Hypothalamus (tissue), 51 donors: Measurements from ENCODE around the gene SCN2A.
A peak's percentile ranks its signal among the peaks of the same experiment; 100 is the strongest.

ENCODE experiments used
- DNase-seq, 51 donors: peaks; one replicate each; lab custom pipeline; 2025; lab: John Stamatoyannopoulos, UW

The SCN2A gene

DNA sequence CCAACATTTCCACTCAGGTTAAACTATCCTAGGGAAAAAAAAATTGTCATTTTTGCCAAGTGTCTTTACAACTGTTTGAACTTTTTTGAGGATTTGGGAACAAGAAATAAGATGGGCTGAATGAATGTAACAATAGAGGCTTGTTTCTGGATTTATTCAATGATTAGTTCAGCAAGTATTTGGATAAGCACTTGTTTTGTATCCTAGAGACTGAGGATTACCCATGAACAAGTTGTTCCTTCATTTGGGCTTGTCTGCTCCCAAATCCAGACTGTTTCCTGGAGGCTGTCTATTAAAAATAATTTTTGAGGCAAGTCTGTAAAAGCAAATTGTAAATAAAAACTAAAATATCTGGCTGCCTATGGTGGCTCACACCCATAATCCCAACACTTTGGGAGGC, 168.3 kb downstream of the SCN2A start:
- no peak for DNase-seq

GRCh38 chr2:165408186-165408585, 169.0 kb downstream of the SCN2A start:
- no peak for DNase-seq

DNA sequence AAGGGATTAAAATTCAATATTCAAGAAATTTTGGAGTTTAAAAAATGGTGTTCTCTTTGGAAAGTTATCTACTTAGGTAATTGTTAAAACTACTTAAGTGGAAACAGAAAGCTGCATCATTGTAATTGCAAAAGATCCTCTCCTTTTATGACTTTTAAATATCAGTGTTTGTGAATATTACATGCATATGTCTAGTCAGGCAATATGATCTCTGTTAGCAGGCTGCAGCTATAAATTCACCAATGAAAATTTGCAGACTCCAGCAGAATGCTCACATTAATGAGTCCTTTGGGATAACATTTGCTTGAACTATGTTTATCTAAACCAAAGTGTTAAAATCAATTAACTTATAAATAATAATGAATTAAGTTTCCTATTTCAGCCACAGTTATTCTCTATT, 171.1 kb downstream of the SCN2A start:
- DNase-seq = no peak

- no peak for DNase-seq
Measured at GRCh38 chr2:165414187-165414586, 175.0 kb downstream of the SCN2A start.

DNA sequence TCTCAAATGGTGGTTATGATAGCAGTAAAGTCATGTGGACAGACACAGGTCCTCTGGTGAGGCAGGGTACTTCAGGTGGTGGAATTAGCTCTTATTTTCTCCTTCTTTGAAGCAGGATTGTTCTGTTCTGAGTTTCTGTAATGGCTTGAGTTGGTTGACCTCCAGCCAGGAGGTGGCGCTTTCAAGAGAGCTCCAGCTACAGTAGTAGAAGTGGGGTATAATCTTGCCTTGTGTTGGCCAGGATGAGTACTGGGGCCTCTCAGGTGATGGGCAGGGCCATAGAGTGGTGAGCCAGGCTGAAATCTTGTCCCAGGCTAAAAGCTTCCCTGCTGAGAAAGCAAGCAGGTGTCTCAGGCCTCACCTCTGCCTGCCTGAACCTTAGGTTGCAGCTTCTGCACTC, 177.8 kb downstream of the SCN2A start:
- no peak for DNase-seq

GRCh38 chr2:165420231-165420630, 181.0 kb downstream of the SCN2A start:
- no peak for DNase-seq

- no peak for DNase-seq
Measured at GRCh38 chr2:165423081-165423480, 183.9 kb downstream of the SCN2A start.

GRCh38 chr2:165425556-165425955, 186.3 kb downstream of the SCN2A start:
- DNase-seq = no peak

DNA sequence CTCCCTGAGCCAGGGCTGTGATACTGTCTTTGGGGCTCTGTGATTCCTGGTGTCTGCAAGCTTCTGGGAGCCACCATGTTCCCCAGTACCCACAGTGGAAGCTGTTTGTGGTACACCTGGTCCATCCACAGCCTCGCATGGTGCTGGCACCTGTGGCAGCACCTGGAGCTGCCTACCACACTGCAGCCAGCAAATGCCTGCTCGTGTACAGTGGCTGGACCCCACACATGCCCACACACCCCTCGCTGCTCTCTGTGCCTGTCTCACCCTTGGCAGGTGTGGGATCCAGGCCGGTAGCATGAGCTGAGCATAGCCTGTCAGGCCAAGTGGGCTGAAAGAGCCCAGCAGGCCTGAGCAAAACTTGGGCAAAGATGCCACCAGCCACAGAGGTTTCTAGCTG, 188.5 kb downstream of the SCN2A start:
- no peak for DNase-seq

DNA sequence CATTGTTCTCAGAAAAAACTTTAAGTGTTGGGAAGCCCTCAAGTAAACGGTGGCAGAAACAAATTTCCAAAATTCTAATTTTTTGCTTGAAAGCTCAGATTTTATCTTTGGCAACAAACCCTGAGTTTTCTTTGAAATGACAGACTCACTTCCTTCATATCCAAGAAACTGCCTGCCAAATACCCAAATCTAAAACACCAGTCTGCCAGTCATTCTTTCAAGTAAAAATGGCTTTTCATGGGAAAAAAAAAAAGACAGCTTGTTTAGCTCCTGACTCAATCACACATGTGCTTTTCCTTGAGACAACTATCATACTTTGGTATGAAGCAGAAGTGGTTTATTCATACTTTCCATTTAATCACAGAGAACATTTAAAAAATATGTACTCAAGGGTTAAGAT, 189.7 kb downstream of the SCN2A start:
- DNase-seq = no peak

DNA sequence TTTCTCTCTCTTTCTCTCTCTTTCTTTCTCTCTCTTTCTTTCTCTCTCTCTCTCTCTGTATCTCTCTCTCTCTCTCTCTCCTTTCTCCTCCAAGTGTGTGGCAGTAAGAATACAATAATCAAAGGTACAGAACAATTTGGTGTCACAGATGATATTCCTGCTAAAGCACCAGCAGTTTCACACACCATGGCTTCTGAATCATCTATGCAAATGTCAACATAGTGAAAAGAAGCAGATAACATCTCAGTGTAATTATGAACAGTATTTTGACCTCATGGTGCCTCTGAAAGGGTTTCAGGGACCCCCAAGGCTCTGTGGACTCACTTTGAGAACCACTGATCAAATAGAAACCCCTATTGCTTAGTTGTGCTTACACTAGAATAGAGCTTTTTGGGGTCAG, 191.8 kb downstream of the SCN2A start:
- DNase-seq = no peak

DNA sequence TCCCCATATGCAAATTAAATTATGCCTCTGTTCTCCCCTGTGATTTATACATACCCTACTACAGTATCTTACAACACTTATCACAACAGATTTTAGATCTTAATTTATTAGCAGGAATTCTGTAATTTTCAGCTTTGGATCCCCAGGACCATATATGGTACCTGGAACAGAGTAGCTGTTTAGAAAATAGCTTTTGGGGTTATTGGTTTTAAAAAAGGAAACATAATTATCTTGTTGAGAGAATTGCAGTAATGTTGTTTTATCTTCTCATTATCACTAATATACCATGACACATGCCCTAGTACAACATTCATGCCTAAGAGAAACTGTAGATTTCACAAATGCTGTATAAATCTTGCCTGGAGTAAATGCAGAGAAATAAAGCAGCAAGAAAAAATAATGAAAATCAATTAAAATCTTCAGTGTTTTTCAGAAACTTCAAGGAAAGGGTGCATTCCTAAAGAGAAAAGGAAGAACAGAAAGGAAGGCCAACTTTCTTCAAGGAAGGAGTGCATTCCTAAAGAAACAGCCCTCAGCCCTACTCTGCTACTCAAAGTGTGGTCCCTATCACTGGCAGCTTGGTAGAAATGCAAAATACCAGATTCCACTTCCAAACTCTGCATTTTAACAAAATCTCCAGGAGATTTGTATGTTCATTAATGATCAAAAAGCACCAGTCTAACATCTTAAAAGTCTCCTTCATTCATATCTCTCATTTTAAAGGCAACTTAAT, 193.2 kb downstream of the SCN2A start:
- no peak for DNase-seq

DNA sequence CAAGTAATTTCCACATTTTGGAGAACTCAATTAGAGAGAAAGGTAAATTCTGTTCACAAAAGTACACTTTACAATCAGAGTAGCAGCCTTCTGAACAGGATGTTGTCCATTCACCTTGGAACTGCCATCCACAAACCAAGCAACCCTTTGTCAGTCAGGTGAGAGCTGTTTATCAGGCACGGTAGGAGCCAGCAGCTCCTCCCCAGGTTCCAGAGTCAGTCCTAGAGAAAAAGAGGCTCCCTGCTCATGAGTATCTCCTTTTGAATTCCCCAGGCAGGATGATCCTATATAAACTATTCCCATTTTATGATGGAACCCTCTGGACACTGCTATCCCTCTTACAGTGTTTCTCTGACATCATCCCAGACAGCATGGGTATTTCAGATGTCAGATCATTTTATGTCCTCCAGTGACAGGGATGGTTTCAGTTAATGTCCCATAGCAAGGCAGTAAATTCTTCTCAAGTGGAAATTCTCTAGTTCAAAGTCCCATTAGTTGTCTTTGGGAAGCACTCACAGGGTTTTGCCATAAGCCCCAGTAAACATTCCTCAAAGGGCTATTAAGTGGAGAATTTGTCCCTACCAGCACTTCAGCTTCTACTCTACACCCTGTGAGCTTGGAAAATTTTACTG, 195.8 kb downstream of the SCN2A start:
- DNase-seq = no peak

- DNase-seq = no peak
Measured at GRCh38 chr2:165435611-165436010, 196.4 kb downstream of the SCN2A start.

- DNase-seq = no peak
Measured at GRCh38 chr2:165436559-165436958, 197.3 kb downstream of the SCN2A start.

GRCh38 chr2:165440367-165440766, 201.2 kb downstream of the SCN2A start:
- peak in 3 of 51 donors; percentile 2 to 32 (median 7) for DNase-seq
